C4-2B (cell line): ENCODE results near the gene ACOXL.

Experiments
- ZFX ChIP-seq: fragments of 450-650 bp; IDR thresholded peaks from 2 replicates; pipeline ENCODE4 v1.6.1; 2017
- TF ChIP-seq, protein P1 (sequence below): fragments of 450-650 bp; conservative IDR thresholded peaks from 2 replicates; pipeline ENCODE4 v1.5.1; 2017; ENCODE audit warnings: mild to moderate bottlenecking

DNA sequence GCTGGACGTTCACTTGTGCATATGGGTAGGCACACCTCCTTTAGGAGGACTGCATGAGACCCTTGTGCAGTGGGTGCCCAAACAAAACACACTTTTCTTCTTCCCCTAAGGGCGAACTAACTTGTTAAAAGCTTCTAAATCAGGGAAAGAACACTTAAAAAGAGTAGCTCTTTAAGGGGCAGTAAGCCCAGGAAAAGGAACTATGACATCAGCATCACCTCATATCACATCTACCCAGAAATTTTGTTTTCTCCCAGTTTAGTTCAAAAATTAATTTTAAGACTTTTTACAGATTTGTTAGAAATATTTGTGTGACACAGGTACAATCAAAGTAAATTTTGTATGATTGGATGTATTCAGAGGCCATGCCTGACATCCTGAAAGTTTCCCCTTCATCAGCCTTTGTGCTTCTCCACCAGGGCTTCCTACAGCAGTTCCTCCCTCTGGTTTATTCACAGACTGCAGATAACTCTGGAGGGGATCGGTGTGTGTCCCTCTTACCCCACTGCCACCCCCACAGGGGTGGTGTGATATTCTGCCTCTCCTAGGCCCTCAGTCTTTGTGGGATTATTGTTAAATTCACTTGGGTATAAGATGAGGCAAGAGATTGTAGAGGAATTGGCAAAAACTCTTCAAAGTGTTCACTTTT is 416.0 kb downstream of the ACOXL start:
- TF ChIP-seq, protein P1, sequence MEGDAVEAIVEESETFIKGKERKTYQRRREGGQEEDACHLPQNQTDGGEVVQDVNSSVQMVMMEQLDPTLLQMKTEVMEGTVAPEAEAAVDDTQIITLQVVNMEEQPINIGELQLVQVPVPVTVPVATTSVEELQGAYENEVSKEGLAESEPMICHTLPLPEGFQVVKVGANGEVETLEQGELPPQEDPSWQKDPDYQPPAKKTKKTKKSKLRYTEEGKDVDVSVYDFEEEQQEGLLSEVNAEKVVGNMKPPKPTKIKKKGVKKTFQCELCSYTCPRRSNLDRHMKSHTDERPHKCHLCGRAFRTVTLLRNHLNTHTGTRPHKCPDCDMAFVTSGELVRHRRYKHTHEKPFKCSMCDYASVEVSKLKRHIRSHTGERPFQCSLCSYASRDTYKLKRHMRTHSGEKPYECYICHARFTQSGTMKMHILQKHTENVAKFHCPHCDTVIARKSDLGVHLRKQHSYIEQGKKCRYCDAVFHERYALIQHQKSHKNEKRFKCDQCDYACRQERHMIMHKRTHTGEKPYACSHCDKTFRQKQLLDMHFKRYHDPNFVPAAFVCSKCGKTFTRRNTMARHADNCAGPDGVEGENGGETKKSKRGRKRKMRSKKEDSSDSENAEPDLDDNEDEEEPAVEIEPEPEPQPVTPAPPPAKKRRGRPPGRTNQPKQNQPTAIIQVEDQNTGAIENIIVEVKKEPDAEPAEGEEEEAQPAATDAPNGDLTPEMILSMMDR: no peak
- TF ChIP-seq ZFX: no peak
